Measurements from ENCODE around the gene RAE1.
"Not testable (repeated sequence)": the region's sequence is repeated elsewhere in the genome, so short reads cannot be mapped to it uniquely, and the experiment has no call there.

The RAE1 gene

DNA sequence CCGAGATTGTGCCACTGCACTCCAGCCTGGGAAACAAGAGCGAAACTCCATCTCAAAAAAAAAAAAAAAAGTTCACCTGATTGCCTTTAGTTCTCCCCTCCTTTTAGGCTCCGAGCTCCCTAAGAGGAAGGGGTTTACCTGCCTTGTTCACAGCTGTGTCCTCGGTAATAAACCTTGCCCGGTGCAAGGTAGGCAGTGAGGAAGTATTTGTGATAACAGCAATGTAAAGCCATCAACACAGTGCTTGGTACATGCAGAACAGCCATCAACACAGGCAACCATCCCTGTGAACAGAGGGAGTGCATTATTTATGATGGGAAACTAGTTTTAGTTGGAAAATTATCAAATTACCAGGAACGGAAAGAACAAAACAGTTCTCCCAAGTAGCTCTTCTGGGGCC is 23.2 kb upstream of the RAE1 start:
- no peak for DNase-seq

DNA sequence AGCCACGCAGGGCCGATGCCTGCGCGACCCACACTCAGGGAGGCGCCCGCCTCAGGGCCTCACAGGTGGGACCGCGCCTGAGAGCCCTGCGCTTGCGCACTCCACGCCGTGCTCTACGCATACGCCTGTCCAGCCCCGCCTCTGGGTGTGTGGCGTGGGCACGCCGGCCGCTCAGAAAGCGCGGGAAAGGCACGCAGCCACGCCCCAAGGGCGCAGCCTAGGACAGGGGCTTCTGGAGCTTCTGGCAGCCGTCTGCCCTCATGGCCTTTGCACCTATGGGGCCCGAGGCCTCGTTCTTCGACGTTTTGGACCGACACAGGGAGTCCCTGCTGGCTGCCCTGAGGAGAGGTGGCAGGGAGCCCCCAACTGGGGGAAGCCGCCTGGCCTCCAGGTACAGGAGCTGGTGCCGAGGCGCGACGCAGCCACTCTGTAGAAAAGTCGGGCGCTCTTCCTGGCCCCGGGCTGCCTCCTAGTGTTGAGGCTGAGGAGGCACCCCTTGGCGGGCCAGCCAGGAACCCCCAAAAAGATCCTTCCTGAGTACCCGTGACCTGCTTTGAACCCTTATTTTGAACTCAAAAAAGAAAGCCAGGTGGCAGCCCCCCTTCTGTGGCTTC is 21.3 kb upstream of the RAE1 start, which contains the start of gene SPO11:
SPO11 (plus strand) TSS at position 196 of the 614 bp plus-strand sequence; CDS start at position 261, 65 bp downstream.
- no peak for DNase-seq

DNA sequence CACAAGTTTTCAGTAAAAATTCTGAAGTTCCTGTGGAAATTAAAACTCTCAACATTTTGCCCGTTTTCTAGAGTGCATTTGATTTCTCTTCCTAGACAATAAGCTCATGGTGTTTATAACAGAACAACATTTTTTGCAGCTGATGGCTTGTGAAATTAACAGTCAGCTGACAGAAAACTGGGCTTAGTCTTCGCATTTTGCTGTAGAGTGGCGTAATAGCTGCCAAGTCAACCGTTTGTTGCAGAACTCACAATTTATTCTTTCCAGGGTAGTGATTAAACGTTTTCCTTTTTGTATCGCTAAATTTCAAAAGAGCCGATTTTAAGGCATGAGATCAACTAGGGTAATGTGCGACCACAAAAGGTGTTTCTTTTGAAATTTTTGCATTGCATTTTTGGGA is 20.1 kb upstream of the RAE1 start:
- DNase-seq, result no peak

DNA sequence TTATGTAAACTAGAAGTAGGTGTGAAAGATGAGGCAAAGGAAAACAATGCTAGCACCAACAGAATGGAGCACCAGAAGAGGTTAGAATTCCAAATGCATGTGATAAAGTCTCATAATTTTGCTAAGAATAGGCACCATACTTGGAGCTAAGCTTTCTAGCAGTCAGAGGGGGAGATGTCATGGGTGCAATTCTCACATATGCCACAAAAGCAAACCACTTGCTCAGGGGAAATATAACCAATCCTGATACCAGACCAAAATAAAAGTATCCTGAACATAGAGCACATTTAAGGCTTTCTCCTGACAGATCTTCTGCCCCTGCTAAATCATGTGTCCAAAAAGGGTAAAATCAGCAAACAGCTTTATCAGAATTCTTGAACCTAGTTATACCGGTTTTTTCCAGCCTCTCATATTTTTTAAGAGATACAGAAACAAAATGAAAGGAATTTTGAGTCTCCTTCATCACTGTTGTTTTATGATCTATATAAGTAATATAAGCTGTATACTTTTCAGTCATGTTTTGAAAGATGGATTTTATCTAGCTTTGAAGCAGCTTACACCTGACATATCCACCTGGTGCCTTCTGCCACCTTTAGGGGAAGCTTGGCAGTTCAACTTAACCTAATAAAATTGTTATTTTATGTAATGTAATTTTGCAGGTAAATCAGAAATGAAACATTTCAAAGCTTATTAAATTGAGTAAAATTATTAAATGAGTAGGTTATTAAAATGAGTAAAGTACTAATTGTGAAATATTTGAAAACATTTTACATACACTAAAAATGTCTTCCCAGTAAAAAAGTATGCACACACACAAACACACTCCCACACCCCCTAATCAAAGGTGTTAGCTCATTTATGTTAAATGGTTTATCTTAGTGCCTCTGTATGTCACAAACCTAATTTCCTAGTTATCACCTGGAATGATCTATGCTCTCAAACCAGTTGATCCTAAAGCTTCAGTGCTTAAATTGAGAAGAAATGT is 18.7 kb upstream of the RAE1 start:
- DNase-seq, result no peak

DNA sequence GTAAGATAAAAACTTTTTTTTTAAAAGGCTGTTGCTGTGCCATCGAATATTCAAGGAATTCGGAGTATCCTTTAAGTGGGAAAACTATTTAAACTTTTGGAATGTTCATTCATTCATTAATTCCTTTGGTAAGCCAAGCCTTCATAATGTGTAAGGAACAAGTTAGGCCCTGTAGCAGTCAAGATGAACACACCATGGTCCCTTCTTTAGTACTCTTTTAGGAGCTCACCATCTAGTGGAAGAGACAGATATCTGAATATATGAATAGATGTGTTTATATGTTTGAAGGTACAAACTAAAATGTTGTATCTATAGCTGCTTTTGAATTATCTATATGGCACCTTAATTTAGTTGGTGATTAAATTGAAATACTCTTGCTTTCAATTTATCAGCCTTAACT is 15.7 kb upstream of the RAE1 start:
- DNase-seq, result peak; percentile 28

DNA sequence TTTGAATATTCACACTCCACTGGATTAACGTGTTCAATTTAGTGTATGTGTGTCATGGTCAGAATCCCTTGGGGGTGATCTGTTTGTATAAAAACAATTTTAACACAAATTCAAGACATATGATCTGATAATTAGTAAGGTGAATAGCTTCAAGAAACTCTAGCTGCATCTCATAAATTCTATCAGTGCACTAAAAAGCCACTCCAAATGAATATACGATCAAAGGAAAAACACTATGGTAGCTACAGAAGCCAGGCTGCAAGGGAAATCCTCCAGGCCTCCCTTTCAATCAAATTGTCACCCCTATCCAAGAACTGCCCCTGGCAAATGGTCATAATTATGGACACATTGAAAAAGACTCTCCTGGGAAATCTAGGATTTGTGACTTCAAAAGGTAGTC is 9.4 kb upstream of the RAE1 start:
- DNase-seq, result no peak

DNA sequence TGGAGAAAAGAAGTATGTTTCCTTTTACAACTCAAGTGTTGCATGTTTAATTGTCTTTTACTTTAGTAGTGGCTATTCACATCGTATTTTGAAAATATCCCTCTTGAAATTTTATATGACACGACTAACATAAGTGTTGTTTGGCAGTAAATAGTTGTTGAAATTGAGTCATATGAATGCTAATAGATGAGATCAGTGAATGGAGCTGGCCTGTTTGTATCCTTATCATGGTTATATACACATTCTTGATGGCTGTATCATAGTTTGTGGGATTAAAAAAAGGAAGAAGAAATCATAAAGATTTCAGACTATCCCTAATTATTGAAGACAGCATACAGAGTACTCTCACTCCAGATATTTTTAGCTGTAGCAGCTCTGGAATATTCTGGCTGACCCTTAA is 8.2 kb upstream of the RAE1 start:
- DNase-seq, result no peak

DNA sequence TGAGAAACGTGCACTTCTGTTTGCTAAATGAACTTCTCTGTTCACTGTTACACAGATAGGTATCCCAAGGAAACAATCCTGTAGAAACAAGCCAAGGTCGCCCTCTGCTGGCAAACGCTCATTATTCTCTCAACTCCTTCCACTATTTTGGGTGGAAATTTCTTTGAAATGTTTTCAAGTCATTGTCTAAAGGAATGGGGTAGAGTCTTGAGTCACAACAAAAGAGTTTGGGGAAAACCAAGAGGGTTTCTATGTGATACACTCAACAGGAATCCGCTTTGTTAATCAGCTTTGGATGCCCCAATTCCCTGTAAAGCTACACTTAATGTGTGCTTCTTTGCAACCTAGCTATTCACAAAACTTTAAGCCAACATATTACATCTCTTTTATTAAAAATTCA is 4.6 kb upstream of the RAE1 start:
- peak; percentile 84 for DNase-seq

DNA sequence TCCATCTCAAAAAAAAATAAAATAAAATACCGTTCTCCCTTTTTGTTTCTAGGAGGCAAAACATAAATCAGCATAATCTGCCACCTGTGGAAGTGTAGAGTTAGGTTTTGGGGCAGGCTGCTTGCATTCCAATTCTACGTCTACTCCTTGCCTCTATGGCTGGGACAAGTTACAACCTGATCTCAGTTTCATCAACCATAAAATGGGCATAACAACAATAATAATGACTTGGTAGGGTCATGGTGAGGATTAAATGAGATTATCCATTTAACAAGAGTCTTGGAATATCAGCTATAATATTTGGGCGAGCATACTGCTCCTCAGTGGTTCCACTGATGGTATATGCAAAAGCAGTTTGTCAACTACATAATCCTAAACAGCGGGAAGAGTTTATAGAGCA is 3.7 kb upstream of the RAE1 start:
- no peak for DNase-seq

DNA sequence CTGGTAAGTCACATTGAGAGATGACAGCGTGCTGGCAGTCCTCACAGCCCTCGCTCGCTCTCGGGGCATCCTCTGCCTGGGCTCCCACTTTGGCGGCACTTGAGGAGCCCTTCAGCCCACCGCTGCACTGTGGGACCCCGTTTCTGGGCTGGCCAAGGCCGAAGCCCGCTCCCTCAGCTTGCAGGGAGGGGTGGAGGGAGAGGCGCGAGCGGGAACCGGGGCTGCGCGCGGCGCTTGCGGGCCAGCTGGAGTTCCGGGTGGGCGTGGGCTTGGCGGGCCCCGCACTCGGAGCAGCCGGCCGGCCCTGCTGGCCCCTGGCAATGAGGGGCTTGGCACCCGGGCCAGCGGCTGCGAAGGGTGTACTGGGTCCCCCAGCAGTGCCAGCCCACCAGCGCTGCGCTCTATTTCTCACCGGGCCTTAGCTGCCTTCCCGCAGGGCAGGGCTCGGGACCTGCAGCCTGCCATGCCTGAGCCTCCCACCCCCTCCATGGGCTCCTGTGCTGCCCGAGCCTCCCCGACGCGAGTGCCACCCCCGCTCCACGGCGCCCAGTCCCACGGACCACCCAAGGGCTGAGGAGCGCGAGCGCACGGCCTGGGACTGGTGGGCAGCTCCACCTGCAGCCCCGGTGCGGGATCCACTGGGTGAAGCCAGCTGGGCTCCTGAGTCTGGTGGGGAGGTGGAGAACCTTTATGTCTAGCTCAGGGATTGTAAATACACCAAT is 2.7 kb upstream of the RAE1 start:
- not testable (repeated sequence) for DNase-seq

DNA sequence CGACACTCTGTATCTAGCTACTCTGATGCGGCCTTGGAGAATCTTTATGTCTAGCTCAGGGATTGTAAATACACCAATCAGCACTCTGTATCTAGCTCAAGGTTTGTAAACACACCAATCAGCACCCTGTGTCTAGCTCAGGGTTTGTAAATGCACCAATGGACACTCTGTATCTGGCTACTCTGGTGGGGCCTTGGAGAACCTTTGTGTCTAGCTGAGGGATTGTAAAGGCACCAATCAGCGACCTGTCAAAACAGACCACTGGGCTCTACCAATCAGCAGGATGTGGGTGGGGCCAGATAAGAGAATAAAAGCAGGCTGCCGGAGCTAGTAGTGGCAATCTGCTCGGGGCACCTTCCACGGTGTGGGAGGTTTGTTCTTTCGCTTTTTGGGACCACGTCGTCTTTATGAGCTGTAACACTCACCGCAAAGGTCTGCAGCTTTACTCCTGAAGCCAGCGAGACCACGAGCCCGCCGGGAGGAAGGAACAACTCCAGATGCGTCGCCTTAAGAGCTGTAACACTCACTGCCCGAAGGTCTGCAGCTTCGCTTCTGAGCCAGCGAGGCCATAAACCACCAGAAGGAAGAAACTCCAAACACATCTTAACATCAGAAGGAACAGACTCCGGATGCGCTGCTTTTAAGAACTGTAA is 2.0 kb upstream of the RAE1 start:
- not testable (repeated sequence) for DNase-seq

DNA sequence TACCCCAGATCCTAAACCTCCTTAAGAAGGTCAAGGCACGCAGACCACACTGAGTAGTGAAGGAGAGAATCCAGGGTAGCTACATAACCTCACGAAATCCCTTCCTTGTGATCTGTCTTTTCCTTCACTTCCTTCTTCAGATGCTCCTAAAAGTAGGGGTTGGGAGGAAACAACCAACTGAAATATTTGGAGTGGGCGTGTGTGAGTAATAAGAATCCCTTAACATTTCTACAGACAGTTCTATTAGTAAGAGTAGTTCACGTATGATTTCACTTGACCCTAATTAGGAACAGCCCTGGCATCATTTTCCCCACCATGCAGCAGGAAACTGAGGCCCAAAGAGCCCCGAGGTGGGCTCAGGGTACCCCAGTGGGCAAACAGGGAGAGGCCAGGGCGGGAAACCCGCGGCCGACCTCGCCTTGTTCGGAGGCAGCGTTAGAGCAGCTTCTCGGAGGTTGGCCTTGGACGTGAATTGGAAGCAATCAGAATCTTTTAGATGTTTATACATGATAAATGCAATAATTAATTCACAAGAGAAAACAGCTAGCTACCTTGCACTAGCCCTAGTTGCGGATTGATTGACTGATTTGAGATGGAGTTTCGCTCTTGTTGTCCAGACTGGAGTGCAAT is 859 bp upstream of the RAE1 start:
- DNase-seq, result no peak

DNA sequence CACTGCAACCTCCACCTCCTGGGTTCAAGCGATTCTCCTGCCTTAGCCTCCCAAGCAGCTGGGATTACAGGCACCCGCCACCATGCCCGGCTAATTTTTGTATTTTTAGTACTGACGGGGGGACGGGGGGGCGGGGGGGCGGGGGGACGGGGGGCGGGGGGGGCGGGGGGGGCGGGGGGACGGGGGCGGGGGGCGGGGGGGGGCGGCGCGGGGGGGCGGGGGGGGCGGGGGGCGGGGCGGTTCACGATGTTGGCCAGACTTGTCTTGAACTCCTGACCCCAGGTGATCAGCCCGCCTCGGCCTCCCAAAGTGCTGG is 371 bp upstream of the RAE1 start:
- not testable (repeated sequence) for DNase-seq

DNA sequence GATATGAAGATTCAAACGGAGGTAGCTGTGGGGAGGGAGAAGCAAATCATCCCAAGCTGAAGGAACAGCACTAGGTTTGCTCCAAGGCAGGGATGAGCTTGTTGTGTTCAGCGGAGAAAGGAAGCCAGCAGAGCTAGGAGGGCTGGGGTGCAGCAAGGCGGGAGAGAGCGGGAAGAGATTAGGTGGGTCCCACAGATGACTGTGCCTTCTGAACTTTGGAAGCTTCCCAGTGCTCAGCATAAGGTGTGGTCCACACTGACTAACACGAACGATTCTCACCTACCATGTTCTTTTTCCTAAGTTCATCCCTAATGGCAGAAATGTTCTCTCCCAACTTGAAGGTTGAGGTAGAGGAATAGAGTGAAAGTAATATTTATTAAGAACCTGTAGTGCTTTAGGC is 1.2 kb downstream of the RAE1 start:
- no peak for DNase-seq

DNA sequence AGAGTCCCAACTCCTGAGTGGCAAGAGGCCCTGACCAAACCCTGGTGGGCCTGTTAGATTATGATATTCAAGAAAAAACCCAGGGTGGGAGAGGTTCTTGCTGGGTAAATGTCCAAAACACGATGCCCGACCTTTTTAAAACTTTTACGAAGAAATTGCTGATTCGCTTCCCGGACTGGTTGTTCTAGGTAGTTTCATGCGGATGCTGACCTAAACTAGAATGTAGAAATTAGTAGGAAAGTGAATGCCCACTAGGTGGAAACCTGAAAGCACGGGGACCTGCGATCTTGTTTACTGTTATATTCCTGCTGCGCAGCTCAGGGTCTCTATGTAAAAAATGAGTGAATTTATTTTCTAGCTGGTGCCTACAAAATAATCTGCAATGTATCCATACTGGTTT is 2.3 kb downstream of the RAE1 start:
- no peak for DNase-seq

DNA sequence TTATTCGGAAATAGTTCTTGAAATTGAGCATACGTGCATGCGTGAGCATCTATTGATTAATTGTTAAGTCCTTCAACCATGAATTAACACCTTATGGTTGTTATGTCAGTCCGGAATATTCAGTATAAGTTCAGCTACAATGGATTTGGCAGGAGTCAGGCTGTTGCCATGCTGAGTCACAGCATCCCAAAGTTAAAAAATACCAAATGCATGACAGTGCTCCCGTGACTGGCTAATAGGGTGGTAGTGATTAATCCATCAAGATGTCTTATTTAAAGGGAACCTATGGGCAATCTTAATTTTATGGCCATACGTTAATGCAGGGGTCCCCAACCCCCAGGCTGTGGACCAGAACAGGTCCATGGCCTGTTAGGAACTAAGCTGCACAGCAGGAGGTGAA is 10.5 kb downstream of the RAE1 start:
- no peak for DNase-seq

DNA sequence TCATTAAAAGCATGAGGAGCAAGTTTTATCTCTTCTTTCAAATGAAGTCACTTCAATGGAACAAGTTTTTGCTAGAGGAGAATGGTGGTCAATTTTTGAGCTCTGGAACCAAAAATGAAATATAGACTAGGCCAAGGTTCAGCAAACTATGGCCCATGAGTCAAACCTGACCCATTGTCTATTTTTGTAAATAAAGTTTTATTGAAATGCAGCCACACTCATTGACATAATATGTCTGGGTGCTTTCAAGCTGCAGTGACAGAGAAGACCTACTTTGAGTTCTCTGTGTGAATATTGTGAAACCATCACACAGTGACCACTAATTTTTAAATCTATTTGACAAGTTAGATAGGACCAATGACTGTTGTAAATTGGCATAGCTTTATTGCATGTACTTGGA is 13.4 kb downstream of the RAE1 start:
- no peak for DNase-seq

DNA sequence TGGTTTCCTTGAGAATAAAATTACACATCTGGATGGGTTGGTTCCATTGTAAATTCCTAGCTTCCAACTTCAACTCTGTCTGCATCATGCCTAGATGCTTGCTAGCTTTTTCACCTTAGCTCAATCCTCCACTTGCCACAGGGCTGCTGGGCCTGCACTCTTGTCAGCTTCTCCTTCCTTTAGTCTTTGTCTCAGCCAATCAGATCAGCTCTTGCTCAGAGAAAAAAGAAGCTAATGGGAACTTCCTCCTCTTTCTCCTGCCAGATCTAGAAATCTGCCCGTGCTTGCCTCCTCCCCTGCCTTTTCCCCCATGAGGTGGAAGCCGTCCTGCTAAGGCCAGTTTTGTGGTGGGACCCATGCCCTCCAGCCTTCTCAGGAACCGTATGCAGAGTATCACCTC is 18.5 kb downstream of the RAE1 start:
- DNase-seq, result no peak

DNA sequence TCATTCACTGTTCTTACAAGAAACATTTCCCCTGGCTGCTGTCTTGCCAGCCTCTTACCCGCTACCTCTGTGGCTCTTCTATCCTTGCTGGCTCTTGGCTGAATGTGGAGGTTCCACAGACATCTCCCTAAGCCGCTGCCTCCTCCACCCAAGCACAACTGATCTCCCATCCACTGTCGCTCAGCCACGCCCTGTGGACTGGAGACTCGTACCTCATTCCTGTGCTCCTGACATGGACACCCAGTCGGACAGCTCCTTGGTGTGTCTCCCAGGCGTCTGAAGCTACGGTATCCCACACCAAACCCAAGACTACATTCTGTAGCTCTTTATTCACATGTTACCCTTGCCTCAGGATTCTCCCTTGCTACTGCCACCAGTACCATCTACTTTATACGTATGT is 19.3 kb downstream of the RAE1 start:
- no peak for DNase-seq

DNA sequence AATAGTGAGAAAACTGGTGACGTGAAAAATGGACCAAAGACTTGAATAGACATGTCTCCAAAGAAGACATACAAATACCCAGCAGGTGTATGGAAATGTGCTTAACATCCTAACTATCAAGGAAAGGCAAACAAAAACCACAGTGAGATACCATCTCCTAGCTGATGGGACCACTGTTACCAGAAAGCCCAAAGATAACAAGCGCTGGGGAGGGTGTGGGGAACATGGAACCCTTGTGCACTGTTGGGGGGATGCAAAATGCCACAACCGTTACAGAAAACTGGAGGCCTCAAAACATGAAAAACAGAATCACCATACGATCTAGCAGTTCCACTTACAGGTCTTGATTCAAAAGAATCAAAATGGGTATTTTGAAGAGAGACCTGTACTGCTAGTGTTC is 20.3 kb downstream of the RAE1 start:
- no peak for DNase-seq

DNA sequence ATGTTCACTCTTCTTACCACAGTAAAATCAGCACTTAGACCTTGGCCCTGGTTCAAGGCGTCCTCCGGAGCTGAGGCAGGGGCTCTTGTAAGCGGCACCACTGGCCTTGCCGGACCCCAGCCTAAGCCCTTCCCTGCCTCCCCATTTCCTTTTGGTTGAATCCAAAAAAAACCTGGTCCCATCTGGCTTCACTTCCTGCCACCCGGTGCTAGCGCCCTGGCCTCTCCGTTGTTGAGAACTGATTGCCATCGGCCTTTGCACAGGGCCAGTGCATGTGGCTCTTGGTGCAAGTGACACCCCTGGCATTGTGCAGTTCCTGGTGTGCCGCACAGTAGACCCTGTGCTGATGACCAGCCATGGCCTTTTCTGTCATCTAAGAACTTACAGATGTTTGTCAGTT is 21.1 kb downstream of the RAE1 start:
- no peak for DNase-seq

DNA sequence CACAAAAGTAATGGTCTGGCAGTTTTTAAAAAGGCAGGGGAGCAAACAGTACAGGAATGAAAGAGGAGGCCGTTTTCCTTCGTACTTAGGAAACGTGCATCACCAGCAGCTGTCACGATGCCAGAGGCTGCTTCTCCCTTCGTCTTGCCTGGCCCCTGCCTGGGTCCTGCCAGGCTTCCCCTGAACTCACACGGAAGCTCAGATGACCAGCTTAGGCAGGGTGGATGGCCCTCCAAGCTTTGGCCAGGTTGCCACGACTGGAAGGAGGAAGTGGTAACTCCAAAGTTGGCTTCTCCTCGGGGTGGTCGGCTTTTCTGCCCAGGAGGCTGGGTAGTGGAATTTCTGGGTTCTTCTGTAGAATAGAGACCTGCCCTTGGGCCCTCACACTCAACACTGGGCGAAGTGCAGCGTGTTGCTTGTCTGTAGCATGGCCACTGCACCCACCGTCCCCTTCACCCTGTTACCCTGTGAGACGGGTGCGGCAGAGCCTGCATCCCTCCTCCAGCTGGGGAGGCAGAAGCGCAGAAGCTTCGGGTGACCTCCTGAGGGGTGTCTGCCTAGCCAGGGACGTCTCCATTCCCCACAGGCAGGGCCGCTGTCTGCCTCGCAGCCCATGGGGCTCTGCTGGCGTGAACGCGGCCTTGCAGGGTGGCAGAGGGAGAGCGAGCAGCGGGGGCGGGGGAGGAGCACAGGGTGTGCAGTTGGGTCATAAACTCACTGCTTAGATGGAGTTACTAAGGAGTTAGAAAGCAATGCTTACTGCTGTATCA is 21.7 kb downstream of the RAE1 start:
- DNase-seq, result no peak
